ENCODE measurements around the gene CHST11. TPM values are rescaled to one million over a fixed set of nuclear protein-coding genes. Genes with fewer than 3 reads are reported as not detected.

CHST11 gene
- total and polyA plus RNA-seq, 9 of the 15 experiments (the other 6 are each of a cell fraction or from before 2014, with no cell fraction given) = 2.3 to 38.7 (median 15.0) TPM

DNA sequence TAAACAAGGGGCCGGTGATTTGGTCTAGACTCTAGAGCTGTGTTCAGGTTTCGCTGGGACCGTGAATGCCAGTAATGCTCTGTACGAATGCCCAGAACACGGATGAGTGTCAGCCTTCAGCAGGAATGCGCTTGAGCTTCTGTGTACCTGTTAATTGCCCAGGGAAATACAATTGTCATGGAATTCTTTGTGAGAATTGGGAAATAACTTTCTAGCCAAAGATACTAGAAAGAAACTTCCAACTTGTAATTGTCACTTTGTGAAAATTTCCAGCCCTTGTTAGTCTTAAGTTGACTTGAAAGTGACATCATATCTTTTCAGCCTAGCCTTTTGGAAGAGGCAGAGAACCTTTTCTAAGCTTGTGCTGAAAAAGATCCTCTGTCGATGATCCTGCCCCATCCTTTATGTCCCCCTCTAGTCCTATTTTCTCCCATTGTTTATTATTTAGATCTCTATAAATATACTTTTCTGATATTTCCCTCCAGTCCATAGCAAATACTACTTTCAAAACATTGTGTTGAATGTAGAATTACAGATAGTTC, 2.7 kb downstream of the CHST11 start:
- ChIA-PET CTCF (ENCODE audit: low intra/inter-chr PET ratio) (no interaction called here), POLR2A (interaction anchor here (0.6 to 4.2 kb wide), 13 partner anchors 10 to 212 kb away, joined by 3 to 19 read pairs (median 3); no protein-coding TSS in a partner anchor)
- Histone ChIP-seq H3K36me3 (ENCODE audit: control insufficient read depth, insufficient read depth, low read length) (peaks cover 10% of the 10 kb centered on the region; the same call in 1 of the 3 replicates), H3K9me3 (replicated peaks; ENCODE audit: control insufficient read depth, insufficient read depth, low read depth, low read length) (no peaks in the 10 kb centered on the region), H3K27ac (ENCODE audit: extremely low read depth, low read depth, low read length) (peak overlapping the region; percentile 81), H4K20me1 (replicated peaks; ENCODE audit: control insufficient read depth, insufficient read depth, low read length) (no peaks in the 10 kb centered on the region), H3K4me1 (replicated peaks in 1 of 2; ENCODE audit: control insufficient read depth in 2 of 2, insufficient read depth in 2 of 2, low read length in 2 of 2) (peaks cover 49 to 52% of the 10 kb centered on the region in 2 experiments), H2AFZ (ENCODE audit: low read depth, low read length) (peak overlapping the region; percentile 93; the same call in 1 of the 2 replicates), H3K4me2 (ENCODE audit: insufficient read depth, low read length) (peak overlapping the region; percentile 98), H3K9me1 (ENCODE audit: control insufficient read depth, insufficient read depth, low read length) (no peaks in the 10 kb centered on the region), H3K79me2 (ENCODE audit: control insufficient read depth, insufficient read depth, low read length) (peaks cover 76% of the 10 kb centered on the region), H3K27me3 (ENCODE audit: control insufficient read depth in 2 of 2, insufficient read depth in 2 of 2, low read length in 2 of 2) (no peaks in the 10 kb centered on the region), H3K4me3 (peak overlapping the region; percentile 97), H3K9ac (ENCODE audit: insufficient read depth in 1 of 2, low read depth in 2 of 2, low read length in 2 of 2) (peak overlapping the region; percentile 73 to 97)
- peak; percentile 5 for ATAC-seq
- 2% methylated on average over 7 of the region's 7 CpGs for WGBS (ENCODE audit: insufficient coverage, low coverage, missing lambda C conversion rate)
- FAIRE-seq = peak; percentile 71
- BruUV-seq (replicated peaks) = no TSS peak
- in situ Hi-C loops (cut with MboI) = loop anchor here (5.0 kb wide), 1 partner anchor 77 kb away; no protein-coding TSS in a partner anchor
- intact Hi-C loops (cut with micrococcal nuclease) = loop anchor here (5.0 to 10.0 kb wide), 4 partner anchors 77 to 365 kb away; no protein-coding TSS in a partner anchor
- no peak for DNase-seq (ENCODE audit: extremely low read depth in 1 of 4, low spot score in 3 of 4)
- TF ChIP-seq CHCHD3 (CRISPR knock-in tag; IDR thresholded peaks at IDR 0.05) (no peak), ZNF551 (CRISPR knock-in tag; IDR thresholded peaks at IDR 0.05) (no peak), E2F3 (CRISPR knock-in tag; IDR thresholded peaks at IDR 0.05) (no peak), POLR2B (IDR thresholded peaks at IDR 0.05; ENCODE audit: low read depth, partially characterized antibody) (no peak), CUX1 (CRISPR knock-in tag; IDR thresholded peaks at IDR 0.05) (no peak), MED1 (CRISPR knock-in tag; IDR thresholded peaks at IDR 0.05; ENCODE audit: borderline replicate concordance) (no peak), CCAR2 (IDR thresholded peaks at IDR 0.05; ENCODE audit: low read depth, low read length) (no peak), GATA2 (CRISPR knock-in tag; IDR thresholded peaks at IDR 0.05) (no peak), KDM2B (CRISPR knock-in tag; IDR thresholded peaks at IDR 0.05) (no peak), STAT5A (IDR thresholded peaks at IDR 0.05; ENCODE audit: borderline replicate concordance, low read length) (no peak), ZNF311 (CRISPR knock-in tag; IDR thresholded peaks at IDR 0.05) (no peak)
- TF ChIP-seq, protein P1, sequence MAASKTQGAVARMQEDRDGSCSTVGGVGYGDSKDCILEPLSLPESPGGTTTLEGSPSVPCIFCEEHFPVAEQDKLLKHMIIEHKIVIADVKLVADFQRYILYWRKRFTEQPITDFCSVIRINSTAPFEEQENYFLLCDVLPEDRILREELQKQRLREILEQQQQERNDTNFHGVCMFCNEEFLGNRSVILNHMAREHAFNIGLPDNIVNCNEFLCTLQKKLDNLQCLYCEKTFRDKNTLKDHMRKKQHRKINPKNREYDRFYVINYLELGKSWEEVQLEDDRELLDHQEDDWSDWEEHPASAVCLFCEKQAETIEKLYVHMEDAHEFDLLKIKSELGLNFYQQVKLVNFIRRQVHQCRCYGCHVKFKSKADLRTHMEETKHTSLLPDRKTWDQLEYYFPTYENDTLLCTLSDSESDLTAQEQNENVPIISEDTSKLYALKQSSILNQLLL (CRISPR knock-in tag; IDR thresholded peaks at IDR 0.05; ENCODE audit: borderline replicate concordance) = no peak
- TF ChIP-seq, protein P2, sequence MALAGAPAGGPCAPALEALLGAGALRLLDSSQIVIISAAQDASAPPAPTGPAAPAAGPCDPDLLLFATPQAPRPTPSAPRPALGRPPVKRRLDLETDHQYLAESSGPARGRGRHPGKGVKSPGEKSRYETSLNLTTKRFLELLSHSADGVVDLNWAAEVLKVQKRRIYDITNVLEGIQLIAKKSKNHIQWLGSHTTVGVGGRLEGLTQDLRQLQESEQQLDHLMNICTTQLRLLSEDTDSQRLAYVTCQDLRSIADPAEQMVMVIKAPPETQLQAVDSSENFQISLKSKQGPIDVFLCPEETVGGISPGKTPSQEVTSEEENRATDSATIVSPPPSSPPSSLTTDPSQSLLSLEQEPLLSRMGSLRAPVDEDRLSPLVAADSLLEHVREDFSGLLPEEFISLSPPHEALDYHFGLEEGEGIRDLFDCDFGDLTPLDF (CRISPR knock-in tag; IDR thresholded peaks at IDR 0.05) = no peak
- TF ChIP-seq, protein P3, sequence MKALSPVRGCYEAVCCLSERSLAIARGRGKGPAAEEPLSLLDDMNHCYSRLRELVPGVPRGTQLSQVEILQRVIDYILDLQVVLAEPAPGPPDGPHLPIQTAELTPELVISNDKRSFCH (CRISPR knock-in tag; IDR thresholded peaks at IDR 0.05) = no peak
- TF ChIP-seq, protein P3 (tag; IDR thresholded peaks at IDR 0.05) = peak; percentile 43; the same call in 1 of the 2 replicates
